Astrocyte (in vitro differentiated cells and primary cell): ENCODE measurements around the gene ROBO2.

ENCODE experiments used
- CTCF ChIP-seq: IDR thresholded peaks from 2 replicates; pipeline ENCODE4 v1.5.1; 2011; ENCODE audit warnings: low read depth, mild to moderate bottlenecking, inconsistent platforms, low read length, moderate library complexity; ENCODE audit not compliant: insufficient read depth
- EZH2 ChIP-seq: IDR thresholded peaks from 2 replicates; pipeline ENCODE4 v1.6.1; 2012; ENCODE audit warnings: mild to moderate bottlenecking, low read length, inconsistent platforms; ENCODE audit not compliant: insufficient read depth

DNA sequence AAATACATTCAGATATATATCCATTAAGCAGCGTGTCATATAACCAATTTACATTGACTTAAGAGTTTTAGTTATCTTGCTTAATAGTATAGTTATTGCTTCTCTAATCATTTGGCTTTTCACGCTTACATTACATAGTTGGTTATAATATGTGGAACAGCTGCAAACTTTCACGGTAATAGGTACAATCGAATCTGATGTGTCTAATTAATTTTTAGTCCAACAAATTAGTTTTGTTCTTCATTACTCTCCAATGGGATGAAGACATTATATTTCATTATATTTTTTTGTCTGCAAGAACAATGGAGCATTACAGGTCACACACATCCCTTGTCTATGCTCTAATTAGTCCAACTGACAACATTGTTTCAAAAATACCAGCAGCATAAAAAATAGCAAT lies 546.3 kb downstream of the ROBO2 start:
- TF ChIP-seq CTCF, result no peak
- TF ChIP-seq EZH2, result no peak
